Lower leg skin (tissue), 4 donors: ENCODE data around the gene JARID2. TPM values are rescaled to one million over a fixed set of nuclear protein-coding genes. Genes with fewer than 3 reads are reported as not detected.

Experiments used
- DNase-seq, 2 donors: peaks; one replicate each; pipeline ENCODE4 v3.0.0-alpha.2; 2019; ENCODE audit warnings: low spot score in 2 of 2
- H3K4me3 ChIP-seq: fragments of 200-600 bp; sonication (generic); 2 replicates; pipeline ENCODE4 v1.5.1; 2017; ENCODE audit warnings: mild to moderate bottlenecking, low read depth; ENCODE audit not compliant: poor library complexity, severe bottlenecking
- POLR2A ChIP-seq, 2 donors: fragments of 450-650 bp; IDR thresholded peaks; one replicate each; pipeline ENCODE4 v1.6.1; 2016 to 2017; ENCODE audit warnings: antibody characterized with exemption in 2 of 2, mild to moderate bottlenecking in 1 of 2, moderate library complexity in 1 of 2
- WGBS, 2 donors: methylation state at CpG; one replicate each; pipeline ENCODE4 v1.1.5; 2018; 5-methylcytosine and 5-hydroxymethylcytosine counted together
- intact Hi-C: fragments of 100-400 bp; cut with DNase I; formaldehyde crosslinking; loops from one replicate; pipeline ENCODE4 v1.15.0; 2023; ENCODE audit warnings: low total_unique reads
- total RNA-seq, 4 donors: library from RNA; depleted of rRNA; stranded (reverse); fragments of >200 nt; gene quantifications; one replicate each; pipeline ENCODE4 v1.1.0, GENCODE V29; 2016
- TF ChIP-seq, protein P1 (sequence below), 3 donors: fragments of 450-650 bp; IDR thresholded peaks; one replicate each; pipeline ENCODE4 v1.5.1; 2016; ENCODE audit warnings: antibody characterized with exemption in 3 of 3, mild to moderate bottlenecking in 3 of 3, moderate library complexity in 2 of 3

The JARID2 gene
- total RNA-seq, 4 donors from 2014 or later = 17.9 to 24.2 (median 21.6) TPM

DNA sequence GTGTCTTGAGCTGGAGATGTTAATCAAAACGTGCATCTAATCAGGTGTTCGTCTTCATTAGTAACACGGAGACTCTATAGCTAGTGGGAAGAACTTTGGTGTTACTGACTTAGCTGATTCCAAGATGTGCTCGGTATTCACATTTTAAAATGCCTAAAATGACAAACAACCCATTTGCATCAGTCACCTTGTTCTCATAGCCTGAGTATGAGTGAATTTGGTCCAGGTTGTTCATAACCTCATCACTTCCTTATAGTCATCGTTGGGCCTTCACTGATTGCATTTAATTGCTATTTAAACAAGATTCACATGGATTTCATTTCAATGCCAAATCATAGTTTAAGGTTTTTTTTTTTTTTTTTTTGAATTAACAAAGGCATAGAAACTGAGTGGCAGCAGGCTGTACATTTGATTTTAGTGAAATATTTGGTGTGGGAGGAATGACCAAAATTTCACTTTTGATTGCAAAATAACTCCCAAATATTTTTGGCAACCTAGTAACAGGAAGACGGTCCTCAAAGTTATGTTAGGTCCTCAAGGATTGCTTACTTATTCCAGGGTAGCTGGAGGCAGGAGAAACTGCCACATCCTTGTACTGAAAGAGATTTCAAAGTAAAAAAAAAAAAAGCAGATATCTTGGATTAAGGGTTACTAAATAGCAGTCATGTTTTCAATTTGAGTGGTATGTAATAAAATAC lies 104.7 kb downstream of the JARID2 start:
- DNase-seq = no peak
- 72% methylated on average over 6 of the region's 6 CpGs for WGBS, 2 donors
- no peak overlapping the region for H3K4me3 ChIP-seq
- TF ChIP-seq, protein P1, sequence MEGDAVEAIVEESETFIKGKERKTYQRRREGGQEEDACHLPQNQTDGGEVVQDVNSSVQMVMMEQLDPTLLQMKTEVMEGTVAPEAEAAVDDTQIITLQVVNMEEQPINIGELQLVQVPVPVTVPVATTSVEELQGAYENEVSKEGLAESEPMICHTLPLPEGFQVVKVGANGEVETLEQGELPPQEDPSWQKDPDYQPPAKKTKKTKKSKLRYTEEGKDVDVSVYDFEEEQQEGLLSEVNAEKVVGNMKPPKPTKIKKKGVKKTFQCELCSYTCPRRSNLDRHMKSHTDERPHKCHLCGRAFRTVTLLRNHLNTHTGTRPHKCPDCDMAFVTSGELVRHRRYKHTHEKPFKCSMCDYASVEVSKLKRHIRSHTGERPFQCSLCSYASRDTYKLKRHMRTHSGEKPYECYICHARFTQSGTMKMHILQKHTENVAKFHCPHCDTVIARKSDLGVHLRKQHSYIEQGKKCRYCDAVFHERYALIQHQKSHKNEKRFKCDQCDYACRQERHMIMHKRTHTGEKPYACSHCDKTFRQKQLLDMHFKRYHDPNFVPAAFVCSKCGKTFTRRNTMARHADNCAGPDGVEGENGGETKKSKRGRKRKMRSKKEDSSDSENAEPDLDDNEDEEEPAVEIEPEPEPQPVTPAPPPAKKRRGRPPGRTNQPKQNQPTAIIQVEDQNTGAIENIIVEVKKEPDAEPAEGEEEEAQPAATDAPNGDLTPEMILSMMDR (IDR thresholded peaks at IDR 0.05) = no peak
- no peak for TF ChIP-seq POLR2A (IDR thresholded peaks at IDR 0.05)
- intact Hi-C loops = no loop called here

DNA sequence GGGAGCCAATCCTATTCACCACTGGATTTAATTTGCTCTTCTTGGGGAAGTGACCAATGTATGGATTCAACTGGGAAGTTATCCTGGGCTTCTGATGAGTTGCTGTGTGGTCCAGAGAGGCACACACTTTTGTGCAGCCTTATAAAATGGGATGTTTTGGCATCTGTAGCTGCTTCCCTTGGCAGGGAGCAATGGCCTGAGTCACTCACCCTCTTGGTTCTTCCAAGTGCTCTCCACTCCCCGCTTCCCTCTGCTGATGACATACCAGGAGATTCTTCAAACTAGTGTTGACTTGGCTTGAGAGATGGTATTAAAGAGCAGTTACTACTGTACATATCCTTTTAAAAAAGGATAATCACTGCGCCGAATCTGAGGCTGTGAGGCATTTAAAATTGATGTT lies 105.8 kb downstream of the JARID2 start:
- TF ChIP-seq, protein P1 (IDR thresholded peaks at IDR 0.05) = no peak
- no peak for TF ChIP-seq POLR2A (IDR thresholded peaks at IDR 0.05)
- DNase-seq = no peak
- no peak overlapping the region for H3K4me3 ChIP-seq
- WGBS, 2 donors = 20 to 36% methylated on average over 3 of the region's 3 CpGs
- intact Hi-C loops = no loop called here

DNA sequence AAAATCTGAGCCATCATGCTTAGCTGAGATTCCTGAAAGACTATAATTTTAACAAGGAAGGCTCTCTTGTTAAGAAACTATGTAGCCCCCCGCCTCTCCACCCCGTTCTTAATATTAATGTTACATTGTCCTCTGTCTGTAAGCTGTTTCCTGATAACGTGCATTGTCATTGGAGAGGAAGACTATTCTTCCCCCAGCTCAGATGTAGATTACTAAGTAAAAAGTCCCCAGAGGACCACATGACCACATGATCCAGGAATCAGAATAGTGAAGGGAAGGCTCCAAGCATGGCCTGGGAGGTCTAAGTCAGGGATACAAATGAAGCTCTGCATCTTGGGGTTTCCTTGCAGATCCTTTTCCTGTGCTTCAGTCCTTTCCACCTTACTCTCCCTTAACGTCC lies 106.4 kb downstream of the JARID2 start:
- H3K4me3 ChIP-seq = no peak overlapping the region
- DNase-seq = no peak
- no peak for TF ChIP-seq POLR2A (IDR thresholded peaks at IDR 0.05)
- TF ChIP-seq, protein P1 (IDR thresholded peaks at IDR 0.05) = no peak
- intact Hi-C loops = no loop called here
- 59 to 74% methylated on average over 4 of the region's 4 CpGs for WGBS, 2 donors

- WGBS, 2 donors = 68 to 73% methylated on average over 2 of the region's 2 CpGs
- TF ChIP-seq, protein P1 (IDR thresholded peaks at IDR 0.05) = no peak
- no peak for TF ChIP-seq POLR2A (IDR thresholded peaks at IDR 0.05)
- H3K4me3 ChIP-seq = no peak overlapping the region
- intact Hi-C loops = no loop called here
- no peak for DNase-seq
Observed at GRCh38 chr6:15352845-15353244, 107.0 kb downstream of the JARID2 start.

GRCh38 chr6:15355683-15356099 lies 109.8 kb downstream of the JARID2 start:
- WGBS, 2 donors = 84 to 85% methylated on average over 10 of the region's 10 CpGs
- intact Hi-C loops = no loop called here
- no peak for DNase-seq
- no peak overlapping the region for H3K4me3 ChIP-seq
- TF ChIP-seq POLR2A (IDR thresholded peaks at IDR 0.05) = no peak
- TF ChIP-seq, protein P1 (IDR thresholded peaks at IDR 0.05) = no peak

GRCh38 chr6:15356179-15356578 lies 110.3 kb downstream of the JARID2 start:
- DNase-seq = no peak
- intact Hi-C loops = no loop called here
- TF ChIP-seq POLR2A (IDR thresholded peaks at IDR 0.05) = no peak
- TF ChIP-seq, protein P1 (IDR thresholded peaks at IDR 0.05) = no peak
- no peak overlapping the region for H3K4me3 ChIP-seq
- 85 to 88% methylated on average over 6 of the region's 6 CpGs for WGBS, 2 donors
